Osteocyte (in vitro differentiated cells): ENCODE data around the gene ARL10. TPM values are rescaled to one million over a fixed set of nuclear protein-coding genes. Genes with fewer than 3 reads are reported as not detected.
A peak's percentile ranks its signal among the peaks of the same experiment; 100 is the strongest.

Experiments
- DNase-seq: peaks from one replicate; pipeline ENCODE4 v3.0.0; 2021; ENCODE audit warnings: mixed read lengths; ENCODE audit not compliant: unreplicated experiment; ENCODE audit errors: extremely low spot score
- H3K27ac Mint-ChIP-seq: one replicate; pipeline ENCODE4 v1.8.0; 2021; ENCODE audit warnings: mild to moderate bottlenecking, mixed read lengths; ENCODE audit not compliant: unreplicated experiment
- H3K27me3 Mint-ChIP-seq: one replicate; pipeline ENCODE4 v1.8.0; 2021; ENCODE audit warnings: mixed read lengths; ENCODE audit not compliant: unreplicated experiment
- H3K36me3 Mint-ChIP-seq: one replicate; pipeline ENCODE4 v1.8.0; 2021; ENCODE audit warnings: mixed read lengths; ENCODE audit not compliant: unreplicated experiment
- H3K4me1 Mint-ChIP-seq: one replicate; pipeline ENCODE4 v1.8.0; 2021; ENCODE audit warnings: mixed read lengths; ENCODE audit not compliant: unreplicated experiment
- H3K4me3 Mint-ChIP-seq: one replicate; pipeline ENCODE4 v1.8.0; 2021; ENCODE audit warnings: mild to moderate bottlenecking, moderate library complexity, mixed read lengths; ENCODE audit not compliant: unreplicated experiment
- H3K9me3 Mint-ChIP-seq: one replicate; pipeline ENCODE4 v1.8.0; 2021; ENCODE audit warnings: mixed read lengths; ENCODE audit not compliant: unreplicated experiment
- CTCF ChIP-seq: fragments of 200-600 bp; sonication (generic); IDR thresholded peaks from 2 replicates; pipeline ENCODE4 v1.5.0; 2021; ENCODE audit warnings: antibody characterized with exemption, mild to moderate bottlenecking, moderate library complexity
- total RNA-seq: library from RNA; stranded (reverse); gene quantifications from 2 replicates; pipeline ENCODE4 v1.2.1, GENCODE V29; 2021

ARL10 gene
- total RNA-seq, 1 donor from 2014 or later = 25.9 TPM

- Mint-ChIP-seq H3K4me3 (no peak overlapping the region), H3K4me1 (peaks cover 3% of the 10 kb centered on the region), H3K9me3 (no peaks in the 10 kb centered on the region), H3K27me3 (no peaks in the 10 kb centered on the region), H3K36me3 (peaks cover 36% of the 10 kb centered on the region), H3K27ac (no peak overlapping the region)
- DNase-seq = no peak
- no peak for TF ChIP-seq CTCF
Observed at GRCh38 chr5:176371621-176372539, 6.6 kb downstream of the ARL10 start.

- no peak for TF ChIP-seq CTCF
- Mint-ChIP-seq H3K9me3 (no peaks in the 10 kb centered on the region), H3K4me1 (no peaks in the 10 kb centered on the region), H3K27ac (no peak overlapping the region), H3K36me3 (peaks cover 26% of the 10 kb centered on the region), H3K4me3 (no peak overlapping the region), H3K27me3 (no peaks in the 10 kb centered on the region)
- no peak for DNase-seq
Observed at GRCh38 chr5:176373100-176373818, 8.0 kb downstream of the ARL10 start.

GRCh38 chr5:176379881-176380280, 14.6 kb downstream of the ARL10 start:
- no peaks in the 10 kb centered on the region for H3K9me3 Mint-ChIP-seq
- no peak for TF ChIP-seq CTCF
- no peak for DNase-seq
- H3K4me3 Mint-ChIP-seq = no peak overlapping the region
- H3K4me1 Mint-ChIP-seq = no peaks in the 10 kb centered on the region
- H3K36me3 Mint-ChIP-seq = peaks cover 16% of the 10 kb centered on the region
- H3K27me3 Mint-ChIP-seq = no peaks in the 10 kb centered on the region
- H3K27ac Mint-ChIP-seq = peak overlapping the region; percentile 40

- H3K27ac Mint-ChIP-seq = no peak overlapping the region
- H3K9me3 Mint-ChIP-seq = no peaks in the 10 kb centered on the region
- DNase-seq = no peak
- no peak for TF ChIP-seq CTCF
- no peak overlapping the region for H3K4me3 Mint-ChIP-seq
- H3K4me1 Mint-ChIP-seq = peaks cover 3% of the 10 kb centered on the region
- H3K27me3 Mint-ChIP-seq = no peaks in the 10 kb centered on the region
- peaks cover 20% of the 10 kb centered on the region for H3K36me3 Mint-ChIP-seq
Observed at GRCh38 chr5:176381423-176381822, 16.1 kb downstream of the ARL10 start.

- H3K27ac Mint-ChIP-seq = no peak overlapping the region
- DNase-seq = no peak
- no peaks in the 10 kb centered on the region for H3K9me3 Mint-ChIP-seq
- no peak for TF ChIP-seq CTCF
- H3K4me3 Mint-ChIP-seq = no peak overlapping the region
- H3K36me3 Mint-ChIP-seq = peaks cover 17% of the 10 kb centered on the region
- peaks cover 8% of the 10 kb centered on the region for H3K4me1 Mint-ChIP-seq
- no peaks in the 10 kb centered on the region for H3K27me3 Mint-ChIP-seq
Observed at GRCh38 chr5:176381979-176382378, 16.7 kb downstream of the ARL10 start.
